Measurements from ENCODE around the gene SLC16A12. TPM values are rescaled to one million over a fixed set of nuclear protein-coding genes. Genes with fewer than 3 reads are reported as not detected.
"Not testable (repeated sequence)": the region's sequence is repeated elsewhere in the genome, so short reads cannot be mapped to it uniquely, and the experiment has no call there.

The SLC16A12 gene
- total and polyA plus RNA-seq, 2 donors (not counting 3 experiments of a cell fraction or from before 2014, with no cell fraction given): not detected

GRCh38 chr10:89413398-89413912 lies 121.9 kb downstream of the SLC16A12 start:
- DNase-seq (ENCODE audit: low read depth, low spot score) (no peak), FAIRE-seq (no peak)
- no peaks in the 10 kb centered on the region for H3K4me1 ChIP-seq (ENCODE audit: control insufficient read depth, extremely low read depth, insufficient read depth, low read length)
- H3K9me3 ChIP-seq (replicated peaks; ENCODE audit: control insufficient read depth, insufficient read depth, low read length): no peaks in the 10 kb centered on the region
- no peaks in the 10 kb centered on the region for H3K36me3 ChIP-seq (ENCODE audit: control insufficient read depth in 2 of 2, extremely low read depth in 1 of 2, insufficient read depth in 2 of 2, low read length in 2 of 2)
- no peak overlapping the region for H3K27ac ChIP-seq (ENCODE audit: insufficient read depth, low read depth, low read length)
- H3K27me3 ChIP-seq (ENCODE audit: control insufficient read depth in 2 of 2, insufficient read depth in 2 of 2, low read length in 2 of 2): no peaks in the 10 kb centered on the region
- H3K4me3 ChIP-seq (replicated peaks in 1 of 3; ENCODE audit: insufficient read depth in 1 of 3, low read depth in 1 of 3, low read length in 3 of 3): no peak overlapping the region
- H3K9me1 ChIP-seq (replicated peaks; ENCODE audit: control insufficient read depth, extremely low read depth, insufficient read depth, low read length): no peaks in the 10 kb centered on the region
- intact Hi-C loops (cut with micrococcal nuclease) (no loop called here), dilution Hi-C loops (cut with MboI; ENCODE audit: extremely low pct_ligation_motif_present, low sequenced_read_pairs) (no loop called here)
- BruUV-seq (replicated peaks): no TSS peak
- ChIA-PET CTCF (interaction anchor here (0.9 to 1.4 kb wide), 6 partner anchors 11 to 162 kb away, joined by 3 to 7 read pairs (median 4); partner anchors contain the start of genes IFIT1, IFIT2 and LIPA), POLR2A (no interaction called here)
- H2AFZ ChIP-seq (ENCODE audit: low read depth, low read length): no peak overlapping the region
- H3K4me2 ChIP-seq (ENCODE audit: insufficient read depth, low read length): no peak overlapping the region
- H3K79me2 ChIP-seq (ENCODE audit: control insufficient read depth, insufficient read depth, low read length): no peaks in the 10 kb centered on the region
- H4K20me1 ChIP-seq (replicated peaks; ENCODE audit: control insufficient read depth, extremely low read depth, insufficient read depth, low read length): no peaks in the 10 kb centered on the region
- no peak overlapping the region for H3K9ac ChIP-seq (replicated peaks; ENCODE audit: extremely low read depth, insufficient read depth, low read length)
- TF ChIP-seq GATA2 (IDR thresholded peaks at IDR 0.05; ENCODE audit: insufficient read depth, insufficient read length, low read depth, low read length) (no peak), MYC (IDR thresholded peaks at IDR 0.05; ENCODE audit: low read depth, low read length) (no peak), JUN (IDR thresholded peaks at IDR 0.05; ENCODE audit: borderline replicate concordance, insufficient read depth, insufficient read length, low read depth) (no peak), EZH2 (IDR thresholded peaks at IDR 0.05; ENCODE audit: borderline replicate concordance, low read depth, low read length, severe bottlenecking) (no peak), POLR2AphosphoS5 (IDR thresholded peaks at IDR 0.05; ENCODE audit: insufficient read depth, low read depth, low read length) (no peak), FOS (IDR thresholded peaks at IDR 0.05; ENCODE audit: borderline replicate concordance, insufficient read depth, low read length) (no peak), CTCF (IDR thresholded peaks at IDR 0.05; ENCODE audit: extremely low read depth in 1 of 2, insufficient read depth in 1 of 2, low read depth in 1 of 2, low read length in 2 of 2) (no peak), POLR2A (IDR thresholded peaks at IDR 0.05; ENCODE audit: low read depth, low read length) (no peak), MAX (IDR thresholded peaks at IDR 0.05; ENCODE audit: insufficient read depth, insufficient read length) (no peak)

- FAIRE-seq; DNase-seq (ENCODE audit: low read depth, low spot score); H3K4me3 ChIP-seq (replicated peaks in 1 of 3; ENCODE audit: insufficient read depth in 1 of 3, low read depth in 1 of 3, low read length in 3 of 3); dilution Hi-C loops (cut with MboI; ENCODE audit: extremely low pct_ligation_motif_present, low sequenced_read_pairs); H3K79me2 ChIP-seq (ENCODE audit: control insufficient read depth, insufficient read depth, low read length); H4K20me1 ChIP-seq (replicated peaks; ENCODE audit: control insufficient read depth, extremely low read depth, insufficient read depth, low read length); H3K4me1 ChIP-seq (ENCODE audit: control insufficient read depth, extremely low read depth, insufficient read depth, low read length); H3K4me2 ChIP-seq (ENCODE audit: insufficient read depth, low read length); POLR2A ChIA-PET; H3K27ac ChIP-seq (ENCODE audit: insufficient read depth, low read depth, low read length); H3K9me3 ChIP-seq (replicated peaks; ENCODE audit: control insufficient read depth, insufficient read depth, low read length); H3K9me1 ChIP-seq (replicated peaks; ENCODE audit: control insufficient read depth, extremely low read depth, insufficient read depth, low read length); intact Hi-C loops (cut with micrococcal nuclease); CTCF ChIA-PET; H3K36me3 ChIP-seq (ENCODE audit: control insufficient read depth in 2 of 2, extremely low read depth in 1 of 2, insufficient read depth in 2 of 2, low read length in 2 of 2); BruUV-seq (replicated peaks); H3K9ac ChIP-seq (replicated peaks; ENCODE audit: extremely low read depth, insufficient read depth, low read length); H2AFZ ChIP-seq (ENCODE audit: low read depth, low read length); H3K27me3 ChIP-seq (ENCODE audit: control insufficient read depth in 2 of 2, insufficient read depth in 2 of 2, low read length in 2 of 2): not testable (repeated sequence)
These were observed 123.1 kb downstream of the SLC16A12 start for GRCh38 chr10:89412276-89412675.

- H3K27ac ChIP-seq (ENCODE audit: insufficient read depth, low read depth, low read length); FAIRE-seq; H3K9me3 ChIP-seq (replicated peaks; ENCODE audit: control insufficient read depth, insufficient read depth, low read length); H3K9ac ChIP-seq (replicated peaks; ENCODE audit: extremely low read depth, insufficient read depth, low read length); H2AFZ ChIP-seq (ENCODE audit: low read depth, low read length); H3K79me2 ChIP-seq (ENCODE audit: control insufficient read depth, insufficient read depth, low read length); CTCF ChIA-PET; H3K4me3 ChIP-seq (replicated peaks in 1 of 3; ENCODE audit: insufficient read depth in 1 of 3, low read depth in 1 of 3, low read length in 3 of 3); BruUV-seq (replicated peaks); intact Hi-C loops (cut with micrococcal nuclease); dilution Hi-C loops (cut with MboI; ENCODE audit: extremely low pct_ligation_motif_present, low sequenced_read_pairs); H4K20me1 ChIP-seq (replicated peaks; ENCODE audit: control insufficient read depth, extremely low read depth, insufficient read depth, low read length); H3K27me3 ChIP-seq (ENCODE audit: control insufficient read depth in 2 of 2, insufficient read depth in 2 of 2, low read length in 2 of 2); H3K36me3 ChIP-seq (ENCODE audit: control insufficient read depth in 2 of 2, extremely low read depth in 1 of 2, insufficient read depth in 2 of 2, low read length in 2 of 2); H3K4me1 ChIP-seq (ENCODE audit: control insufficient read depth, extremely low read depth, insufficient read depth, low read length); DNase-seq (ENCODE audit: low read depth, low spot score); POLR2A ChIA-PET; H3K4me2 ChIP-seq (ENCODE audit: insufficient read depth, low read length); H3K9me1 ChIP-seq (replicated peaks; ENCODE audit: control insufficient read depth, extremely low read depth, insufficient read depth, low read length): not testable (repeated sequence)
These were observed 124.3 kb downstream of the SLC16A12 start for GRCh38 chr10:89411135-89411534.

Data from endothelial cell of umbilical vein (primary cell).